GM12872 (cell line): ENCODE measurements around the gene PHF21A.

Source experiments
- CTCF ChIP-seq: IDR thresholded peaks from 3 replicates; pipeline ENCODE4 v1.5.1; 2011; ENCODE audit warnings: low read depth, mild to moderate bottlenecking, low read length, moderate library complexity; ENCODE audit not compliant: insufficient read depth

PHF21A gene

GRCh38 chr11:46001448-46001914, 119.8 kb downstream of the PHF21A start:
- TF ChIP-seq CTCF: no peak

- no peak for TF ChIP-seq CTCF
Measured at GRCh38 chr11:45997599-45997998, 123.7 kb downstream of the PHF21A start.

GRCh38 chr11:45995342-45995734, 125.9 kb downstream of the PHF21A start:
- no peak for TF ChIP-seq CTCF

GRCh38 chr11:45994371-45995341, 126.6 kb downstream of the PHF21A start:
- TF ChIP-seq CTCF: no peak

- TF ChIP-seq CTCF: no peak
Measured at GRCh38 chr11:45993531-45994001, 127.7 kb downstream of the PHF21A start.

GRCh38 chr11:45988921-45989320, 132.3 kb downstream of the PHF21A start:
- TF ChIP-seq CTCF: no peak

- no peak for TF ChIP-seq CTCF
Measured at GRCh38 chr11:45985212-45985611, 136.0 kb downstream of the PHF21A start.
